DOHH2 (cell line): ENCODE data around the gene MICAL3.

ENCODE experiments used
- H3F3A ChIP-seq: fragments of 200-600 bp; sonication (generic), shearing (Covaris generic); 2 replicates; pipeline ENCODE4 v1.6.0; 2016; ENCODE audit warnings: antibody characterized with exemption, mild to moderate bottlenecking; ENCODE audit not compliant: control insufficient read depth, insufficient read depth
- H3K27ac ChIP-seq: fragments of 200-600 bp; sonication (generic); 2 replicates; pipeline ENCODE4 v1.5.1; 2014; ENCODE audit warnings: low read depth, mild to moderate bottlenecking, low read length, moderate library complexity
- H3K27me3 ChIP-seq: fragments of 200-600 bp; sonication (generic); 2 replicates; pipeline ENCODE4 v1.6.1; 2014; ENCODE audit warnings: mild to moderate bottlenecking, low read length, mixed read lengths; ENCODE audit not compliant: control insufficient read depth
- H3K36me3 ChIP-seq: fragments of 200-600 bp; sonication (generic); 2 replicates; pipeline ENCODE4 v1.6.1; 2014; ENCODE audit warnings: mild to moderate bottlenecking, low read length, moderate library complexity, mixed read lengths; ENCODE audit not compliant: control insufficient read depth
- H3K4me1 ChIP-seq: fragments of 200-600 bp; sonication (generic); 2 replicates; pipeline ENCODE4 v1.6.1; 2014; ENCODE audit warnings: mild to moderate bottlenecking, low read length, mixed read lengths; ENCODE audit not compliant: control insufficient read depth
- H3K4me2 ChIP-seq: fragments of 200-600 bp; sonication (generic); 2 replicates; pipeline ENCODE4 v1.6.0; 2014; ENCODE audit warnings: mild to moderate bottlenecking, low read length, moderate library complexity
- H3K4me3 ChIP-seq: fragments of 200-600 bp; sonication (generic); 2 replicates; pipeline ENCODE4 v1.5.1; 2014; ENCODE audit warnings: mild to moderate bottlenecking, low read length, mixed read lengths
- H3K79me2 ChIP-seq: fragments of 200-600 bp; sonication (generic); 2 replicates; pipeline ENCODE4 v1.6.1; 2014; ENCODE audit warnings: mild to moderate bottlenecking, low read length, mixed read lengths; ENCODE audit not compliant: control insufficient read depth
- H3K9me2 ChIP-seq: fragments of 200-600 bp; sonication (generic); replicated peaks from 2 replicates; pipeline ENCODE4 v1.6.1; 2014; ENCODE audit warnings: mild to moderate bottlenecking, low read length, mixed read lengths; ENCODE audit not compliant: control insufficient read depth
- H3K9me3 ChIP-seq: fragments of 200-600 bp; sonication (generic); 2 replicates; pipeline ENCODE4 v1.6.1; 2014; ENCODE audit warnings: antibody characterized with exemption, low read length, mixed read lengths; ENCODE audit not compliant: control insufficient read depth, insufficient read depth
- H4K20me1 ChIP-seq: fragments of 200-600 bp; sonication (generic); 2 replicates; pipeline ENCODE4 v1.6.0; 2014; ENCODE audit warnings: low read depth, mild to moderate bottlenecking, antibody characterized with exemption, low read length, moderate library complexity; ENCODE audit not compliant: control insufficient read depth, insufficient read depth
- EZH2phosphoT487 ChIP-seq: fragments of 200-600 bp; sonication (generic); IDR thresholded peaks from 2 replicates; pipeline ENCODE4 v1.6.1; 2017; ENCODE audit warnings: borderline replicate concordance, mild to moderate bottlenecking, antibody characterized with exemption, low read length, moderate library complexity, mixed read lengths
- TF ChIP-seq, protein P1 (sequence below): fragments of 200-600 bp; sonication (generic); IDR thresholded peaks from one replicate; pipeline ENCODE4 v1.5.1; 2014; ENCODE audit warnings: antibody characterized with exemption, mild to moderate bottlenecking, low read depth, low read length; ENCODE audit not compliant: poor library complexity, severe bottlenecking

Gene MICAL3

GRCh38 chr22:17845327-17845726, 179.0 kb downstream of the MICAL3 start:
- H3K4me1 ChIP-seq: no peaks in the 10 kb centered on the region
- no peaks in the 10 kb centered on the region for H3F3A ChIP-seq
- no peak overlapping the region for H3K4me3 ChIP-seq
- H3K27ac ChIP-seq: no peak overlapping the region
- H3K27me3 ChIP-seq: no peaks in the 10 kb centered on the region
- peaks cover 12% of the 10 kb centered on the region; the same call in 1 of the 2 replicates for H3K36me3 ChIP-seq
- TF ChIP-seq, protein P1, sequence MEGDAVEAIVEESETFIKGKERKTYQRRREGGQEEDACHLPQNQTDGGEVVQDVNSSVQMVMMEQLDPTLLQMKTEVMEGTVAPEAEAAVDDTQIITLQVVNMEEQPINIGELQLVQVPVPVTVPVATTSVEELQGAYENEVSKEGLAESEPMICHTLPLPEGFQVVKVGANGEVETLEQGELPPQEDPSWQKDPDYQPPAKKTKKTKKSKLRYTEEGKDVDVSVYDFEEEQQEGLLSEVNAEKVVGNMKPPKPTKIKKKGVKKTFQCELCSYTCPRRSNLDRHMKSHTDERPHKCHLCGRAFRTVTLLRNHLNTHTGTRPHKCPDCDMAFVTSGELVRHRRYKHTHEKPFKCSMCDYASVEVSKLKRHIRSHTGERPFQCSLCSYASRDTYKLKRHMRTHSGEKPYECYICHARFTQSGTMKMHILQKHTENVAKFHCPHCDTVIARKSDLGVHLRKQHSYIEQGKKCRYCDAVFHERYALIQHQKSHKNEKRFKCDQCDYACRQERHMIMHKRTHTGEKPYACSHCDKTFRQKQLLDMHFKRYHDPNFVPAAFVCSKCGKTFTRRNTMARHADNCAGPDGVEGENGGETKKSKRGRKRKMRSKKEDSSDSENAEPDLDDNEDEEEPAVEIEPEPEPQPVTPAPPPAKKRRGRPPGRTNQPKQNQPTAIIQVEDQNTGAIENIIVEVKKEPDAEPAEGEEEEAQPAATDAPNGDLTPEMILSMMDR: no peak
- no peak for TF ChIP-seq EZH2phosphoT487
- no peaks in the 10 kb centered on the region for H4K20me1 ChIP-seq
- H3K79me2 ChIP-seq: no peaks in the 10 kb centered on the region
- no peak overlapping the region for H3K4me2 ChIP-seq
- no peaks in the 10 kb centered on the region for H3K9me3 ChIP-seq
- no peaks in the 10 kb centered on the region for H3K9me2 ChIP-seq

GRCh38 chr22:17844150-17844549, 180.2 kb downstream of the MICAL3 start:
- Histone ChIP-seq H3K4me3 (no peak overlapping the region), H3K9me2 (no peaks in the 10 kb centered on the region), H3K79me2 (no peaks in the 10 kb centered on the region), H3K27me3 (no peaks in the 10 kb centered on the region), H3F3A (no peaks in the 10 kb centered on the region), H4K20me1 (no peaks in the 10 kb centered on the region), H3K4me1 (no peaks in the 10 kb centered on the region), H3K9me3 (no peaks in the 10 kb centered on the region), H3K36me3 (peaks cover 14% of the 10 kb centered on the region; the same call in 1 of the 2 replicates), H3K27ac (no peak overlapping the region), H3K4me2 (no peak overlapping the region)
- no peak for TF ChIP-seq EZH2phosphoT487
- TF ChIP-seq, protein P1: no peak

GRCh38 chr22:17842386-17842785, 182.0 kb downstream of the MICAL3 start:
- Histone ChIP-seq H3K4me2 (no peak overlapping the region), H3K79me2 (no peaks in the 10 kb centered on the region), H3K27me3 (no peaks in the 10 kb centered on the region), H3K4me3 (no peak overlapping the region), H3K4me1 (no peaks in the 10 kb centered on the region), H3K36me3 (peaks cover 24% of the 10 kb centered on the region), H3K9me3 (no peaks in the 10 kb centered on the region), H4K20me1 (no peaks in the 10 kb centered on the region), H3K9me2 (no peaks in the 10 kb centered on the region), H3K27ac (no peak overlapping the region), H3F3A (no peaks in the 10 kb centered on the region)
- TF ChIP-seq EZH2phosphoT487: no peak
- TF ChIP-seq, protein P1: no peak
